HepG2 (cell line): ENCODE measurements around the gene CSNK2B. TPM values are rescaled to one million over a fixed set of nuclear protein-coding genes. Genes with fewer than 3 reads are reported as not detected.
A peak's percentile ranks its signal among the peaks of the same experiment; 100 is the strongest.

Experiments used
- ATF3 ChIP-seq: sonication (generic); formaldehyde crosslinking; IDR thresholded peaks from 2 replicates; pipeline ENCODE4 v1.4.0; 2020; ENCODE audit warnings: missing genetic modification reagents
- HIVEP1 ChIP-seq: sonication (generic); formaldehyde crosslinking; IDR thresholded peaks from 2 replicates; pipeline ENCODE4 v1.4.0; 2020; ENCODE audit warnings: mild to moderate bottlenecking, missing genetic modification reagents
- JUND ChIP-seq: sonication (generic); formaldehyde crosslinking; IDR thresholded peaks from 2 replicates; pipeline ENCODE4 v1.8.0; 2022; ENCODE audit warnings: mild to moderate bottlenecking, missing genetic modification reagents
- KAT8 ChIP-seq: IDR thresholded peaks from 2 replicates; pipeline ENCODE4 v1.6.1; 2016; ENCODE audit warnings: missing genetic modification reagents, missing compliant biosample characterization
- KDM2A ChIP-seq: sonication (generic); formaldehyde crosslinking; IDR thresholded peaks from 2 replicates; pipeline ENCODE4 v1.4.0; 2020; ENCODE audit warnings: low read depth, missing genetic modification reagents, borderline replicate concordance
- POGZ ChIP-seq: sonication (generic); formaldehyde crosslinking; IDR thresholded peaks from 2 replicates; pipeline ENCODE4 v1.4.0; 2020; ENCODE audit warnings: mild to moderate bottlenecking, missing genetic modification reagents
- PRMT3 ChIP-seq: sonication (generic); formaldehyde crosslinking; IDR thresholded peaks from 2 replicates; pipeline ENCODE4 v1.8.1; 2022; ENCODE audit warnings: low read depth, mild to moderate bottlenecking, moderate library complexity, missing genetic modification reagents, borderline replicate concordance
- RBFOX2 ChIP-seq: fragments of 200-400 bp; formaldehyde crosslinking; IDR thresholded peaks from 2 replicates; pipeline ENCODE4 v1.6.1; 2017; ENCODE audit warnings: low read depth, mild to moderate bottlenecking, low read length
- RBM39 ChIP-seq: fragments of 200-400 bp; formaldehyde crosslinking; IDR thresholded peaks from one replicate; pipeline ENCODE4 v1.6.1; 2018; ENCODE audit warnings: antibody characterized with exemption, mild to moderate bottlenecking, low read depth, low read length; ENCODE audit not compliant: poor library complexity, severe bottlenecking
- REST ChIP-seq, 2 experiments: IDR thresholded peaks; 2 replicates each; pipeline ENCODE4 v1.6.1; 2011 to 2012; ENCODE audit warnings: low read length in 2 of 2, borderline replicate concordance in 1 of 2, low read depth in 1 of 2, mild to moderate bottlenecking in 1 of 2, moderate library complexity in 1 of 2
- SRSF1 ChIP-seq: fragments of 200-400 bp; formaldehyde crosslinking; optimal IDR thresholded peaks from 2 replicates; pipeline ENCODE3; 2017; ENCODE audit warnings: mild to moderate bottlenecking, low read depth, low read length, moderate library complexity
- TOE1 ChIP-seq: sonication (generic); formaldehyde crosslinking; IDR thresholded peaks from 2 replicates; pipeline ENCODE4 v1.4.0; 2020; ENCODE audit warnings: mild to moderate bottlenecking, missing genetic modification reagents
- YEATS4 ChIP-seq: sonication (generic); formaldehyde crosslinking; IDR thresholded peaks from 2 replicates; pipeline ENCODE4 v1.4.0; 2020; ENCODE audit warnings: missing genetic modification reagents, borderline replicate concordance
- YY1 ChIP-seq: IDR thresholded peaks from 2 replicates; pipeline ENCODE4 v1.6.1; 2011; ENCODE audit warnings: low read length, low read depth, moderate library complexity, mild to moderate bottlenecking; ENCODE audit not compliant: insufficient read depth, insufficient replicate concordance
- ZFP41 ChIP-seq: sonication (generic); formaldehyde crosslinking; IDR thresholded peaks from 2 replicates; pipeline ENCODE4 v1.4.0; 2020; ENCODE audit warnings: mild to moderate bottlenecking, missing genetic modification reagents, borderline replicate concordance
- ZKSCAN5 ChIP-seq: sonication (generic); formaldehyde crosslinking; IDR thresholded peaks from 2 replicates; pipeline ENCODE4 v1.5.1; 2020; ENCODE audit warnings: mild to moderate bottlenecking, missing genetic modification reagents
- ZNF263 ChIP-seq: sonication (generic); formaldehyde crosslinking; IDR thresholded peaks from 2 replicates; pipeline ENCODE4 v1.4.0; 2020; ENCODE audit warnings: missing genetic modification reagents
- ZNF75D ChIP-seq: sonication (generic); formaldehyde crosslinking; IDR thresholded peaks from 2 replicates; pipeline ENCODE4 v1.8.1; 2023; ENCODE audit warnings: missing genetic modification reagents, mild to moderate bottlenecking, borderline replicate concordance
- ZNF790 ChIP-seq: sonication (generic); formaldehyde crosslinking; IDR thresholded peaks from 2 replicates; pipeline ENCODE4 v1.8.0; 2022; ENCODE audit warnings: missing genetic modification reagents, mild to moderate bottlenecking, borderline replicate concordance
- ZSCAN22 ChIP-seq: sonication (generic); formaldehyde crosslinking; IDR thresholded peaks from 2 replicates; pipeline ENCODE4 v1.4.0; 2020; ENCODE audit warnings: mild to moderate bottlenecking, missing genetic modification reagents
- polyA plus RNA-seq, 8 experiments: library from polyadenylated mRNA; depleted of rRNA in 3 of 8; stranded (reverse) in 7 of 8; unstranded in 1 of 8; fragments of >200 nt; fragmentation: Illumina TruSeq in 4 of 8; extraction: Trizol in 4 of 8; gene quantifications; 2 replicates each; pipeline versions ENCODE4 v1.2.1 to v1.2.3, GENCODE V29; 2011 to 2016; ENCODE audit warnings: low read depth in 4 of 8, missing spikeins in 1 of 8, mixed read lengths in 1 of 8; ENCODE audit not compliant: insufficient read depth in 1 of 8
- total RNA-seq, 5 experiments: library from RNA; depleted of rRNA; stranded (reverse); fragments of >200 nt; fragmentation: Illumina TruSeq; extraction: Trizol; gene quantifications; 2 replicates each; pipeline ENCODE4 v1.2.3, GENCODE V29; 2016; ENCODE audit warnings: low read depth in 1 of 5
- TF ChIP-seq, protein P1 (sequence below): sonication (generic); formaldehyde crosslinking; IDR thresholded peaks from 2 replicates; pipeline ENCODE4 v1.4.0; 2020; ENCODE audit warnings: low read depth, mild to moderate bottlenecking, missing genetic modification reagents
- TF ChIP-seq, protein P2 (sequence below): sonication (generic); formaldehyde crosslinking; IDR thresholded peaks from 2 replicates; pipeline ENCODE4 v1.5.0; 2020; ENCODE audit warnings: missing genetic modification reagents, mild to moderate bottlenecking, borderline replicate concordance

The CSNK2B gene
- total and polyA plus RNA-seq, 2 of the 13 experiments (the other 11 are each of a cell fraction or from before 2014, with no cell fraction given): 111 to 296 TPM

- 0 out of 2 replicates have a peak, but pooled peaks have one; percentile 44 for TF ChIP-seq ATF3 (CRISPR knock-in tag)
- TF ChIP-seq RBFOX2: peak; percentile 88
- TF ChIP-seq POGZ (CRISPR knock-in tag): peak; percentile 16; the same call in 1 of the 2 replicates
- TF ChIP-seq ZKSCAN5: 0 out of 2 replicates have a peak, but pooled peaks have one; percentile 27
- TF ChIP-seq SRSF1: peak; percentile 61
- TF ChIP-seq RBM39: peak; percentile 44
- TF ChIP-seq ZFP41: no peak
- TF ChIP-seq HIVEP1 (CRISPR knock-in tag): peak; percentile 75; the same call in 1 of the 2 replicates
- no peak for TF ChIP-seq PRMT3 (CRISPR knock-in tag)
- TF ChIP-seq, protein P1, sequence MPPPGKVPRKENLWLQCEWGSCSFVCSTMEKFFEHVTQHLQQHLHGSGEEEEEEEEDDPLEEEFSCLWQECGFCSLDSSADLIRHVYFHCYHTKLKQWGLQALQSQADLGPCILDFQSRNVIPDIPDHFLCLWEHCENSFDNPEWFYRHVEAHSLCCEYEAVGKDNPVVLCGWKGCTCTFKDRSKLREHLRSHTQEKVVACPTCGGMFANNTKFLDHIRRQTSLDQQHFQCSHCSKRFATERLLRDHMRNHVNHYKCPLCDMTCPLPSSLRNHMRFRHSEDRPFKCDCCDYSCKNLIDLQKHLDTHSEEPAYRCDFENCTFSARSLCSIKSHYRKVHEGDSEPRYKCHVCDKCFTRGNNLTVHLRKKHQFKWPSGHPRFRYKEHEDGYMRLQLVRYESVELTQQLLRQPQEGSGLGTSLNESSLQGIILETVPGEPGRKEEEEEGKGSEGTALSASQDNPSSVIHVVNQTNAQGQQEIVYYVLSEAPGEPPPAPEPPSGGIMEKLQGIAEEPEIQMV: 0 out of 2 replicates have a peak, but pooled peaks have one; percentile 17
- TF ChIP-seq YY1: peak; percentile 96
- TF ChIP-seq TOE1: no peak
- TF ChIP-seq, protein P2, sequence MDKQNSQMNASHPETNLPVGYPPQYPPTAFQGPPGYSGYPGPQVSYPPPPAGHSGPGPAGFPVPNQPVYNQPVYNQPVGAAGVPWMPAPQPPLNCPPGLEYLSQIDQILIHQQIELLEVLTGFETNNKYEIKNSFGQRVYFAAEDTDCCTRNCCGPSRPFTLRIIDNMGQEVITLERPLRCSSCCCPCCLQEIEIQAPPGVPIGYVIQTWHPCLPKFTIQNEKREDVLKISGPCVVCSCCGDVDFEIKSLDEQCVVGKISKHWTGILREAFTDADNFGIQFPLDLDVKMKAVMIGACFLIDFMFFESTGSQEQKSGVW (CRISPR knock-in tag): peak; percentile 85; the same call in 1 of the 2 replicates
- peak; percentile 32; the same call in 1 of the 2 replicates for TF ChIP-seq ZNF263 (CRISPR knock-in tag)
- TF ChIP-seq KDM2A (CRISPR knock-in tag): peak; percentile 77; the same call in 1 of the 2 replicates
- TF ChIP-seq ZSCAN22 (CRISPR knock-in tag): peak; percentile 58; the same call in 1 of the 2 replicates
- TF ChIP-seq YEATS4: peak; percentile 48; the same call in 1 of the 2 replicates
- 0 out of 2 replicates have a peak, but pooled peaks have one; percentile 27 for TF ChIP-seq ZNF790 (CRISPR knock-in tag)
- peak in 1 of 2 experiments; percentile 40; a peak in 1 of 4 replicates for TF ChIP-seq REST (IDR thresholded peaks at IDR 0.05; ENCODE audit: borderline replicate concordance in 1 of 2, low read depth in 1 of 2, low read length in 2 of 2)
- no peak; the same call in 1 of the 2 replicates for TF ChIP-seq ZNF75D (CRISPR knock-in tag)
- TF ChIP-seq JUND (CRISPR knock-in tag): no peak
- peak; percentile 79 for TF ChIP-seq KAT8 (CRISPR knock-in tag)
These were observed 45.1 kb upstream of the CSNK2B start, which contains the start of gene PRRC2A (continued) for GRCh38 chr6:31620586-31621319.
